Ovary (tissue), 3 donors: ENCODE measurements around the gene AGBL4.

Source experiments
- CTCF ChIP-seq, 3 donors: fragments of 450-650 bp in 2 of 3; fragments of 200-600 bp in 1 of 3; IDR thresholded peaks; one replicate each; pipeline versions ENCODE4 v1.5.1 to v1.8.0; 2016 to 2022; ENCODE audit warnings: antibody characterized with exemption in 3 of 3, mild to moderate bottlenecking in 1 of 3
- POLR2A ChIP-seq: fragments of 450-650 bp; IDR thresholded peaks from one replicate; pipeline ENCODE4 v1.6.1; 2017; ENCODE audit warnings: antibody characterized with exemption, mild to moderate bottlenecking, moderate library complexity
- donor health status: DM: no; HTN: no; CAD: no.

DNA sequence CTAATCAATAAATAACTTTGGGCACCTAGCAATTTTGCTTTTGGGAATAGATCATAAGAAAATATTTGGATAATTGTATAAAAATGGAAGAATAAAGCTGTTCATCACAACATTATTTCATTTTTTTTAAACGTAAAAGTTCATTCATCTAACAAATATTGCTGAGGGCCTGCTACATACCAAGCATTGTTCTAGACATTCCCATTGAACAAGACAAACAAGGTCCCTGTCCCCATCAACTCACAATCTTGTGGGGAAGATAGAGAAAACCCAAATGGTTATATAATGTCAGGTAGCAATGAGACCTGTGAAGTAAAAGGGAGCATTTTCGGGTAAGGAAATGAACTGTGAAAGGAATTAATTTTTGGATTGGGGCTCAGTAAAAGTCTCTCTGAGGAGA, 1193.0 kb downstream of the AGBL4 start:
- TF ChIP-seq CTCF (IDR thresholded peaks at IDR 0.05), result no peak
- TF ChIP-seq POLR2A, result no peak
